Measurements from ENCODE around the gene CTXND1. TPM values are rescaled to one million over a fixed set of nuclear protein-coding genes. Genes with fewer than 3 reads are reported as not detected.

Gene CTXND1
- total RNA-seq, 4 donors from 2014 or later = 0.14 to 0.64 TPM; not detected in 2

DNA sequence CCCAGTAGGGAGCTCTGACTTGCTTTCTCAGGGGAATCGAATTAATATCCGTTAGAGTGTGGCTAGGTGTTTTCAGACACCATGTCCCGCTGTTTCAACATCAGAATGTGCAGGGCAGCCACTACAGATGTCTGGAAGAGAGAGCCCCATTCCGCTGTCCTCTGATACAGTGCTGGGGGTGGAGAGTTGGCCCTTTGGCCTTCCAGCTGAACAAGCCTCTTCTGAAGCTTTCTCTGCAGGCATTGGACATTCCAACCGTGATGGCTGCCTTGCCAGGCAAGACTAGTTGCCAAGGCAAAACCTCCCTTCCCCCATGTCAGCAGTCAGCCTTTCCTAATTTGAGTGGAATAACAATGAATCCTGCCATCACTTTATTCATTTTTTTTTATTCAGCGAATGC, 97.7 kb downstream of the CTXND1 start:
- H3K27me3 ChIP-seq = no peaks in the 10 kb centered on the region
- no peak for DNase-seq
- intact Hi-C loops (cut with DNase I; ENCODE audit: low total_unique reads) (loop anchor here (10.0 kb wide), 1 partner anchor 90 kb away; no protein-coding TSS in a partner anchor), in situ Hi-C loops (cut with MboI; ENCODE audit: low pct_ligation_motif_present in 1 of 4, low pct_unique_long_range_greater_than_20kb in 1 of 4, low sequenced_read_pairs in 3 of 4) (loop anchor here in 3 of 4 donors (25.0 kb wide), 2 partner anchors 92 to 267 kb away; partner anchors contain the start of genes MTHFS (in 2 of the 3) and ZFAND6 (in 2 of the 3))
- H3K4me1 ChIP-seq = peaks cover 0 to 14% (median 8%) of the 10 kb centered on the region in 4 donors
- no peak overlapping the region for H3K27ac ChIP-seq
- H3K36me3 ChIP-seq = no peaks in the 10 kb centered on the region
- TF ChIP-seq EP300 (IDR thresholded peaks at IDR 0.05; ENCODE audit: low read depth) (no peak), POLR2AphosphoS5 (IDR thresholded peaks at IDR 0.05) (no peak), POLR2A (IDR thresholded peaks at IDR 0.05) (no peak)
- TF ChIP-seq, protein P1, sequence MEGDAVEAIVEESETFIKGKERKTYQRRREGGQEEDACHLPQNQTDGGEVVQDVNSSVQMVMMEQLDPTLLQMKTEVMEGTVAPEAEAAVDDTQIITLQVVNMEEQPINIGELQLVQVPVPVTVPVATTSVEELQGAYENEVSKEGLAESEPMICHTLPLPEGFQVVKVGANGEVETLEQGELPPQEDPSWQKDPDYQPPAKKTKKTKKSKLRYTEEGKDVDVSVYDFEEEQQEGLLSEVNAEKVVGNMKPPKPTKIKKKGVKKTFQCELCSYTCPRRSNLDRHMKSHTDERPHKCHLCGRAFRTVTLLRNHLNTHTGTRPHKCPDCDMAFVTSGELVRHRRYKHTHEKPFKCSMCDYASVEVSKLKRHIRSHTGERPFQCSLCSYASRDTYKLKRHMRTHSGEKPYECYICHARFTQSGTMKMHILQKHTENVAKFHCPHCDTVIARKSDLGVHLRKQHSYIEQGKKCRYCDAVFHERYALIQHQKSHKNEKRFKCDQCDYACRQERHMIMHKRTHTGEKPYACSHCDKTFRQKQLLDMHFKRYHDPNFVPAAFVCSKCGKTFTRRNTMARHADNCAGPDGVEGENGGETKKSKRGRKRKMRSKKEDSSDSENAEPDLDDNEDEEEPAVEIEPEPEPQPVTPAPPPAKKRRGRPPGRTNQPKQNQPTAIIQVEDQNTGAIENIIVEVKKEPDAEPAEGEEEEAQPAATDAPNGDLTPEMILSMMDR (IDR thresholded peaks at IDR 0.05) = no peak
- H3K9me3 ChIP-seq = no peaks in the 10 kb centered on the region
- 90 to 93% methylated on average over 2 to 6 of the region's 6 CpGs for WGBS, 2 donors (ENCODE audit: low coverage in 1 of 2)
- no peak overlapping the region for H3K4me3 ChIP-seq

GRCh38 chr15:80153900-80154299, 98.1 kb downstream of the CTXND1 start:
- peak overlapping the region in 3 of 4 donors; percentile 75 to 80 (median 79) for H3K27ac ChIP-seq
- no peaks in the 10 kb centered on the region for H3K9me3 ChIP-seq
- H3K4me3 ChIP-seq = peak overlapping the region in 1 of 4 donors; percentile 60
- H3K36me3 ChIP-seq = no peaks in the 10 kb centered on the region
- no peaks in the 10 kb centered on the region for H3K27me3 ChIP-seq
- intact Hi-C loops (cut with DNase I; ENCODE audit: low total_unique reads) (loop anchor here (10.0 kb wide), 1 partner anchor 89 kb away; no protein-coding TSS in a partner anchor), in situ Hi-C loops (cut with MboI; ENCODE audit: low pct_ligation_motif_present in 1 of 4, low pct_unique_long_range_greater_than_20kb in 1 of 4, low sequenced_read_pairs in 3 of 4) (loop anchor here in 3 of 4 donors (25.0 kb wide), 2 partner anchors 92 to 267 kb away; partner anchors contain the start of genes MTHFS (in 2 of the 3) and ZFAND6 (in 2 of the 3))
- DNase-seq = no peak
- WGBS, 2 donors (ENCODE audit: low coverage in 1 of 2) = 68 to 79% methylated on average over 3 to 4 of the region's 4 CpGs
- peaks cover 0 to 14% (median 8%) of the 10 kb centered on the region in 4 donors for H3K4me1 ChIP-seq
- no peak for TF ChIP-seq POLR2AphosphoS5 (IDR thresholded peaks at IDR 0.05)
- no peak for TF ChIP-seq POLR2A (IDR thresholded peaks at IDR 0.05)
- TF ChIP-seq, protein P1 (IDR thresholded peaks at IDR 0.05) = no peak
- no peak for TF ChIP-seq EP300 (IDR thresholded peaks at IDR 0.05; ENCODE audit: low read depth)

DNA sequence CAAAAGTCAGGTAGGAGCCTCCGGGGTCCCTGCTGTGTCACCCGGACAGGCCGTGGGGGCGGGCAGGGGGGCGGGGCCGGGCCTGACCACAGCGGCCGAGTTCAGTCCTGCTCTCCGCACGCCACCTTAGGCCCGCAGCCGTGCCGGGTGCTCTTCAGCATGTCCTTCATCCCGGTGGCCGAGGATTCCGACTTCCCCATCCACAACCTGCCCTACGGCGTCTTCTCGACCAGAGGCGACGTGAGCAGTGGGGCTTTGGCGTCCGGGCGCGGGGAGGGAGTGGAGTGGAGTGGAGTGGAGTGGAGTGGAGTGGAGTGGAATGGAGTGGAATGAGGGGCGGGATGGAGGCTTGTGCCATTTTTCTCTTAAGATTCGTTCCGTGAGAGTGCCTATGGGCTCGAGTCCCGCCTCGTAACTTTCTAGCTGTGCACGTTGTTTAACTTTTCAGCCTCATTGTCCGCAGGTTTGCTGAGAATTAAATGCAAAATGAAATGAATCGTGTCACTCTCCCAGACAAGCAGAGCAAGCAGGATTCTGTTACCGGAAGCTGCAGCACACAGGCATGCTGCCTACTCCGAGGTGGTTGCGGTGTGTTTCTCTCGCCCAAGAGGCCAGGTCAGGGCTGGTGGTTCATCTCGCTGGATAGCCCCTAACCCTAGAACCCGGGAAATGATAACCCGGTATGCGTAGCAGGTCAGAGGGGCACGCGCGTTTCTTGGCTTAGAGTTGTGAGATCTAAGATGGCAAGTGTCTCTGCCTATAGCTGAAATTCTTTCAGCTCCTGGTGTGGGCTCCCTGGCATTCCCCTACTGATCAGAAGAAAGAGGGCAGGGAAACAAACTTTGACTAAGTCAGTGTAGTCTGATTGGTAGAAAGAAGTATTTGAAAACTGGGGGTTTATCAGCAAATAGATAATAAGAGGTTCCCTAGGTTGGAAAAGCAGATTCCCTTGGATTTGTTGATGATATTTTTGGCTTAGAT, 98.8 kb downstream of the CTXND1 start, which contains the start of gene FAH:
TSS of gene FAH (plus strand) at position 104 of the 981 bp plus-strand sequence. CDS start at position 160, 56 bp downstream.
- in situ Hi-C loops (cut with MboI; ENCODE audit: low pct_ligation_motif_present in 1 of 4, low pct_unique_long_range_greater_than_20kb in 1 of 4, low sequenced_read_pairs in 3 of 4) (loop anchor here in 3 of 4 donors (25.0 kb wide), 2 partner anchors 91 to 266 kb away; partner anchors contain the start of genes MTHFS (in 2 of the 3) and ZFAND6 (in 2 of the 3)), intact Hi-C loops (cut with DNase I; ENCODE audit: low total_unique reads) (loop anchor here (10.0 kb wide), 1 partner anchor 88 kb away; no protein-coding TSS in a partner anchor)
- 0 to 3% methylated on average over 4 to 38 of the region's 45 CpGs for WGBS, 2 donors (ENCODE audit: low coverage in 1 of 2)
- TF ChIP-seq POLR2AphosphoS5 (IDR thresholded peaks at IDR 0.05) = peak in 1 of 3 donors; percentile 71
- TF ChIP-seq, protein P1 (IDR thresholded peaks at IDR 0.05) = no peak
- no peak for TF ChIP-seq EP300 (IDR thresholded peaks at IDR 0.05; ENCODE audit: low read depth)
- TF ChIP-seq POLR2A (IDR thresholded peaks at IDR 0.05) = peak; percentile 36
- DNase-seq = peak; percentile 36
- H3K4me3 ChIP-seq = peak within 1 kb of the TSS; percentile 35 to 61 (median 52)
- H3K36me3 ChIP-seq = no peaks in the 10 kb centered on the region
- H3K27ac ChIP-seq = peak within 1 kb of the TSS; percentile 76 to 84 (median 80)
- H3K27me3 ChIP-seq = no peaks in the 10 kb centered on the region
- H3K9me3 ChIP-seq = no peaks in the 10 kb centered on the region
- H3K4me1 ChIP-seq = peaks cover 0 to 14% (median 8%) of the 10 kb centered on the region in 4 donors
